IMR-90 (cell line): ENCODE data around the gene OSM. TPM values are rescaled to one million over a fixed set of nuclear protein-coding genes. Genes with fewer than 3 reads are reported as not detected.

Source experiments
- ATAC-seq: fragments of 200-7000 bp; cut with Tn5 transposase; 2 replicates; pipeline ENCODE4 v1.9.1; 2020; ENCODE audit warnings: low read depth, mild to moderate bottlenecking, moderate library complexity
- BruUV-seq: library from RNA; stranded (reverse); fragments of 400-500 nt; replicated peaks from 2 replicates; lab custom pipeline; 2021; lab: Mats Ljungman, UMichigan
- CTCF ChIA-PET: fragments of 300-600 bp; formaldehyde crosslinking; extraction: SDS; loops from one replicate; lab custom pipeline; 2021; ENCODE audit warnings: antibody characterized with exemption; lab: Yijun Ruan, JAX
- POLR2A ChIA-PET: fragments of 300-600 bp; sonication (Branson Sonifier 250); formaldehyde crosslinking; loops from one replicate; lab custom pipeline; 2022; ENCODE audit warnings: antibody characterized with exemption; ENCODE audit not compliant: unreplicated experiment; lab: Charles Lee
- DNase-seq: peaks from one replicate; pipeline ENCODE4 v3.0.0; 2013
- H2AFZ ChIP-seq: replicated peaks from 2 replicates; pipeline ENCODE3; 2013; ENCODE audit warnings: low read length, mild to moderate bottlenecking; ENCODE audit not compliant: poor library complexity
- H2AK5ac ChIP-seq: 2 replicates; pipeline ENCODE4 v1.6.1; 2013; ENCODE audit warnings: low read depth, low read length, inconsistent platforms
- H2AK9ac ChIP-seq: replicated peaks from 2 replicates; pipeline ENCODE3; 2013; ENCODE audit warnings: mild to moderate bottlenecking, low read depth, low read length, moderate library complexity; ENCODE audit not compliant: poor library complexity
- H2BK120ac ChIP-seq: 2 replicates; pipeline ENCODE4 v1.6.1; 2013; ENCODE audit warnings: low read depth, low read length, inconsistent platforms
- H2BK15ac ChIP-seq: 3 replicates; pipeline ENCODE4 v1.6.1; 2013; ENCODE audit warnings: low read depth, low read length, inconsistent platforms
- H2BK20ac ChIP-seq: 2 replicates; pipeline ENCODE4 v1.6.1; 2013; ENCODE audit warnings: low read depth, mild to moderate bottlenecking, inconsistent platforms, low read length, moderate library complexity
- H2BK5ac ChIP-seq: 2 replicates; pipeline ENCODE4 v1.6.1; 2013; ENCODE audit warnings: mild to moderate bottlenecking, low read depth, low read length, inconsistent platforms; ENCODE audit not compliant: poor library complexity, severe bottlenecking
- H3K14ac ChIP-seq: replicated peaks from 2 replicates; pipeline ENCODE4 v1.6.1; 2013; ENCODE audit warnings: low read depth, low read length, inconsistent platforms
- H3K18ac ChIP-seq: 2 replicates; pipeline ENCODE4 v1.6.1; 2013; ENCODE audit warnings: low read depth, low read length, control low read depth
- H3K23ac ChIP-seq: 2 replicates; pipeline ENCODE4 v1.6.1; 2013; ENCODE audit warnings: low read depth, low read length, inconsistent platforms
- H3K27ac ChIP-seq: 2 replicates; pipeline ENCODE4 v1.5.1; 2013; ENCODE audit warnings: mild to moderate bottlenecking, control low read depth, low read length; ENCODE audit not compliant: insufficient read depth
- H3K27me3 ChIP-seq: 2 replicates; pipeline ENCODE4 v1.6.1; 2013; ENCODE audit warnings: low read length; ENCODE audit not compliant: control insufficient read depth, insufficient read depth
- H3K36me3 ChIP-seq: 2 replicates; pipeline ENCODE4 v1.6.1; 2013; ENCODE audit warnings: low read length, mixed read lengths; ENCODE audit not compliant: control insufficient read depth, insufficient read depth
- H3K4ac ChIP-seq: 2 replicates; pipeline ENCODE4 v1.6.1; 2013; ENCODE audit warnings: low read depth, low read length, inconsistent platforms
- H3K4me1 ChIP-seq: 2 replicates; pipeline ENCODE4 v1.6.1; 2013; ENCODE audit warnings: low read length, mixed read lengths; ENCODE audit not compliant: control insufficient read depth, insufficient read depth
- H3K4me2 ChIP-seq: 2 replicates; pipeline ENCODE4 v1.6.1; 2013; ENCODE audit warnings: low read depth, mild to moderate bottlenecking, control low read depth, low read length, moderate library complexity
- H3K4me3 ChIP-seq: 2 replicates; pipeline ENCODE4 v1.5.1; 2013; ENCODE audit warnings: low read depth, mild to moderate bottlenecking, control low read depth, low read length, moderate library complexity; ENCODE audit not compliant: insufficient read depth
- H3K56ac ChIP-seq: 2 replicates; pipeline ENCODE4 v1.6.1; 2013; ENCODE audit warnings: low read length, inconsistent platforms; ENCODE audit not compliant: insufficient read depth; ENCODE audit errors: extremely low read depth
- H3K79me1 ChIP-seq, 2 experiments: 2 replicates each; pipeline ENCODE4 v1.6.1; 2013; ENCODE audit warnings: low read length in 2 of 2, inconsistent platforms in 1 of 2, low read depth in 1 of 2
- H3K9ac ChIP-seq: 2 replicates; pipeline ENCODE4 v1.6.1; 2013; ENCODE audit warnings: low read depth, low read length, control low read depth
- H3K9me1 ChIP-seq: 2 replicates; pipeline ENCODE4 v1.6.1; 2013; ENCODE audit warnings: low read length, inconsistent platforms; ENCODE audit not compliant: insufficient read depth
- H3K9me3 ChIP-seq: 2 replicates; pipeline ENCODE4 v1.6.1; 2013; ENCODE audit warnings: low read length; ENCODE audit not compliant: control insufficient read depth, insufficient read depth
- H4K20me1 ChIP-seq: 2 replicates; pipeline ENCODE4 v1.6.1; 2013; ENCODE audit warnings: low read length, inconsistent platforms; ENCODE audit not compliant: insufficient read depth
- H4K5ac ChIP-seq: 2 replicates; pipeline ENCODE4 v1.6.1; 2013; ENCODE audit warnings: mild to moderate bottlenecking, low read depth, low read length, control low read depth
- H4K8ac ChIP-seq, 2 experiments: 2 replicates each; pipeline ENCODE4 v1.6.1; 2013; ENCODE audit warnings: low read depth in 2 of 2, low read length in 2 of 2, control low read depth in 1 of 2, inconsistent platforms in 1 of 2
- H4K91ac ChIP-seq: 2 replicates; pipeline ENCODE4 v1.6.1; 2013; ENCODE audit warnings: low read depth, low read length, inconsistent platforms; ENCODE audit not compliant: insufficient read depth
- CEBPB ChIP-seq: IDR thresholded peaks from 2 replicates; pipeline ENCODE4 v1.6.1; 2012; ENCODE audit warnings: low read depth, low read length, improper control_type of control experiment
- SMC3 ChIP-seq: fragments of 150-350 bp; IDR thresholded peaks from 2 replicates; pipeline ENCODE4 v1.6.1; 2016; ENCODE audit warnings: low read depth, mild to moderate bottlenecking, antibody characterized with exemption, low read length, moderate library complexity
- WGBS, 2 experiments: methylation state at CpG; one replicate each; pipeline versions ENCODE4 v1.1.5 to v1.1.7; 2013; ENCODE audit warnings: missing lambda C conversion rate in 2 of 2; ENCODE audit not compliant: insufficient read length in 1 of 2; ENCODE audit errors: extremely low coverage in 2 of 2; 5-methylcytosine and 5-hydroxymethylcytosine counted together
- dilution Hi-C: fragments of 300-500 bp; cut with HindIII; formaldehyde crosslinking; loops from one replicate; pipeline ENCODE4 v1.14.3; 2018; ENCODE audit warnings: low sequenced_read_pairs; ENCODE audit not compliant: unreplicated experiment
- in situ Hi-C: fragments of 300-500 bp; cut with MboI; formaldehyde crosslinking; loops from 3 replicates; pipeline ENCODE4 v1.14.3; 2019; ENCODE audit warnings: low sequenced_read_pairs, inconsistent platforms, mixed read lengths
- intact Hi-C: fragments of 100-400 bp; cut with micrococcal nuclease; formaldehyde crosslinking; loops from 2 replicates; pipeline ENCODE4 v1.10.0; 2022
- polyA plus RNA-seq, 3 experiments: library from polyadenylated mRNA; depleted of rRNA; stranded (reverse); fragments of >200 nt; gene quantifications; 2 replicates each; pipeline ENCODE4 v1.2.3, GENCODE V29; 2012; ENCODE audit warnings: low replicate concordance in 1 of 3
- total RNA-seq: library from RNA; depleted of rRNA; stranded (reverse); fragments of >200 nt; gene quantifications from 2 replicates; pipeline ENCODE4 v1.2.3, GENCODE V29; 2012

OSM gene
- total and polyA plus RNA-seq, 2 of the 4 experiments (the other 2 are of a cell fraction) = not detected

- H3K4me3 ChIP-seq = no peak overlapping the region
- H3K4me2 ChIP-seq = no peak overlapping the region
- H3K36me3 ChIP-seq = 0 out of 2 replicates have a peak, but pooled peaks cover 2% of the 10 kb centered on the region
- ChIA-PET POLR2A (no interaction called here), CTCF (no interaction called here)
- peak overlapping the region; percentile 70; the same call in 1 of the 2 replicates for H2AK5ac ChIP-seq
- H3K9me1 ChIP-seq = peaks cover 8% of the 10 kb centered on the region
- H3K4ac ChIP-seq = 0 out of 2 replicates have a peak overlapping the region, but pooled peaks have one; percentile 9
- WGBS, 2 experiments = 81% methylated on average over 4 of the region's 16 CpGs; no CpG with 5 or more reads in 1 of the 2 experiments
- ATAC-seq (no peak), DNase-seq (no peak)
- intact Hi-C loops = no loop called here
- dilution Hi-C loops = no loop called here
- H3K14ac ChIP-seq = 0 out of 2 replicates have a peak overlapping the region, but pooled peaks have one; percentile 20
- in situ Hi-C loops = no loop called here
- H3K9ac ChIP-seq = no peak overlapping the region
- no peak overlapping the region for H2AFZ ChIP-seq
- H3K56ac ChIP-seq = no peak overlapping the region
- H3K9me3 ChIP-seq = no peaks in the 10 kb centered on the region
- H3K4me1 ChIP-seq = peaks cover 10% of the 10 kb centered on the region
- H2BK20ac ChIP-seq = no peak overlapping the region
- no peak overlapping the region for H3K27ac ChIP-seq
- H2BK15ac ChIP-seq = no peak overlapping the region
- H4K20me1 ChIP-seq = no peaks in the 10 kb centered on the region
- H4K5ac ChIP-seq = no peak overlapping the region
- H2AK9ac ChIP-seq = peak overlapping the region; percentile 3
- no peak overlapping the region for H3K18ac ChIP-seq
- no peak overlapping the region for H4K8ac ChIP-seq
- no peak overlapping the region for H2BK5ac ChIP-seq
- 0 out of 2 replicates have a peak overlapping the region, but pooled peaks have one; percentile 15 for H3K23ac ChIP-seq
- no peaks in the 10 kb centered on the region for H3K27me3 ChIP-seq
- no peak overlapping the region for H4K91ac ChIP-seq
- BruUV-seq = no TSS peak
- no peak overlapping the region for H2BK120ac ChIP-seq
- no peak for TF ChIP-seq SMC3
- peak; percentile 4; the same call in 1 of the 2 replicates for TF ChIP-seq CEBPB
- H3K79me1 ChIP-seq = no peaks in the 10 kb centered on the region
Measured at GRCh38 chr22:30279046-30279788, 12.6 kb upstream of the OSM start.
